MM.1S (cell line): Measurements from ENCODE around the gene TMPRSS13.

Experiments
- DNase-seq: peaks from one replicate; pipeline ENCODE4 v3.0.0-alpha.2; 2015
- H2AFZ ChIP-seq: fragments of 300-600 bp; sonication (generic); 2 replicates; pipeline ENCODE4 v1.6.0; 2016; ENCODE audit warnings: antibody characterized with exemption, low read length
- H3F3A ChIP-seq: fragments of 300-600 bp; sonication (generic); 2 replicates; pipeline ENCODE4 v1.6.1; 2016; ENCODE audit warnings: mild to moderate bottlenecking, antibody characterized with exemption, low read length, moderate library complexity, mixed read lengths; ENCODE audit not compliant: insufficient read depth
- H3K27ac ChIP-seq: fragments of 300-600 bp; sonication (generic); 2 replicates; pipeline ENCODE4 v1.5.1; 2016; ENCODE audit warnings: mild to moderate bottlenecking, low read length
- H3K27me3 ChIP-seq: fragments of 300-600 bp; sonication (generic); replicated peaks from 2 replicates; pipeline ENCODE4 v1.6.0; 2016; ENCODE audit warnings: low read length; ENCODE audit not compliant: insufficient read depth
- H3K36me3 ChIP-seq: fragments of 300-600 bp; sonication (generic); replicated peaks from 2 replicates; pipeline ENCODE4 v1.6.1; 2016; ENCODE audit warnings: mild to moderate bottlenecking, low read length, mixed read lengths; ENCODE audit not compliant: insufficient read depth
- H3K4me1 ChIP-seq: fragments of 300-600 bp; sonication (generic); 2 replicates; pipeline ENCODE4 v1.6.1; 2016; ENCODE audit warnings: low read length, mixed read lengths
- H3K4me2 ChIP-seq: fragments of 300-600 bp; sonication (generic); 2 replicates; pipeline ENCODE4 v1.6.0; 2016; ENCODE audit warnings: low read depth, low read length
- H3K4me3 ChIP-seq: fragments of 300-600 bp; sonication (generic); 2 replicates; pipeline ENCODE4 v1.5.1; 2016; ENCODE audit warnings: low read length, mixed read lengths
- H3K79me2 ChIP-seq: fragments of 300-600 bp; sonication (generic); 2 replicates; pipeline ENCODE4 v1.6.1; 2016; ENCODE audit warnings: mixed run types, low read length, mixed read lengths
- H3K9ac ChIP-seq: fragments of 300-600 bp; sonication (generic); 2 replicates; pipeline ENCODE4 v1.6.1; 2016; ENCODE audit warnings: low read length, mixed read lengths
- H3K9me2 ChIP-seq: fragments of 300-600 bp; sonication (generic); replicated peaks from 2 replicates; pipeline ENCODE4 v1.6.1; 2016; ENCODE audit warnings: mild to moderate bottlenecking, low read length, mixed read lengths; ENCODE audit not compliant: insufficient read depth
- H3K9me3 ChIP-seq: fragments of 300-600 bp; sonication (generic); replicated peaks from 2 replicates; pipeline ENCODE4 v1.6.1; 2016; ENCODE audit warnings: mild to moderate bottlenecking, low read length, mixed read lengths; ENCODE audit not compliant: insufficient read depth
- H4K20me1 ChIP-seq: fragments of 300-600 bp; sonication (generic); 2 replicates; pipeline ENCODE4 v1.6.1; 2016; ENCODE audit warnings: mild to moderate bottlenecking, low read length, moderate library complexity, mixed read lengths; ENCODE audit not compliant: insufficient read depth
- CTCF ChIP-seq: fragments of 300-600 bp; sonication (generic); IDR thresholded peaks from 2 replicates; pipeline ENCODE4 v1.5.1; 2016; ENCODE audit warnings: antibody characterized with exemption, low read length, mixed read lengths
- EZH2 ChIP-seq: fragments of 300-600 bp; sonication (generic); optimal IDR thresholded peaks from 2 replicates; pipeline ENCODE3; 2017; ENCODE audit warnings: low read depth, mild to moderate bottlenecking, antibody characterized with exemption, low read length, mixed read lengths
- EZH2phosphoT487 ChIP-seq: fragments of 300-600 bp; sonication (generic); IDR thresholded peaks from 2 replicates; pipeline ENCODE4 v1.6.1; 2018; ENCODE audit warnings: antibody characterized with exemption, low read length

Gene TMPRSS13

GRCh38 chr11:117908959-117909610 is 20.1 kb downstream of the TMPRSS13 start:
- H3K79me2 ChIP-seq: no peaks in the 10 kb centered on the region

DNA sequence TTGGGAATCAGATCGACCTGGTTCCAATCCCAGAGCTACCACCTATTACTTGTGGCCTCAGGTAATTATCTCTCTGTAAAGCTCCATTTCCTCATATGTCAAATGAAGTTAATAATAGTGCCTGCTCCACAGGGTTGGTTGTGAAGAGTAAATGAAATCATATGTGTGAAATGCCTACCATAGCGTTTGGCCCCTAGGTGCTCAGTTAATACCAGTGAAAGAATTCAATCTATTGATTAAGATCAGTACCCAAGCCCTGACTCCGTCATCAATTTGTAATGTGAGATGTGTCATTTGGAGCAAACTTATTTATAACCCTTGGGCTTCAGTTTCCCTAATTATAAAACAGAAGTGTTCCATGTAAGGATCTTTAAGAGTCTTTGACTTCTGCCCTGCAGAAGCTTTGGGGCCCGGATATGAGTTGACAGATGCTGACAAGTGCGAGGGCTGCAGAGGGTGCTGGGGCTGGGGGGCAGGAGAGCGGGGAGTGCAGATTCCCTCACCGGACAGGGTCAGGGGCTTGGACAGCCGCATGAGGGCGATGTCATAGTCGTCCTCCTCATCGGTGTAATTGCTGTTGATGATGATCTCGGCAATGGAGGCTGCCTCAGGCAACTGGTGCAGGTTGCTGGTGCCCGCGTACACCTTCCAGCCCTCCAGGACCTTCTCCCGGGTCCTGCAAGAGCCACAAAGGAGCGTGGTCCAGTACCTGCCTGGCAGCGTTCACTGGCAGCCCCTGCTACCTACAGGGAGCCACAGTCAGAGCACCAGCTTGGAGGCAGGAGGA is 20.9 kb downstream of the TMPRSS13 start:
- H3K4me2 ChIP-seq: no peak overlapping the region
- no peak for TF ChIP-seq EZH2
- no peak for TF ChIP-seq EZH2phosphoT487
- H3F3A ChIP-seq: no peaks in the 10 kb centered on the region
- no peak for DNase-seq
- H3K4me1 ChIP-seq: no peaks in the 10 kb centered on the region
- H4K20me1 ChIP-seq: no peaks in the 10 kb centered on the region
- no peak overlapping the region for H3K4me3 ChIP-seq
- no peaks in the 10 kb centered on the region for H3K36me3 ChIP-seq
- no peak overlapping the region for H2AFZ ChIP-seq
- no peaks in the 10 kb centered on the region for H3K9me2 ChIP-seq
- no peaks in the 10 kb centered on the region for H3K79me2 ChIP-seq
- no peak overlapping the region for H3K9ac ChIP-seq
- H3K9me3 ChIP-seq: no peaks in the 10 kb centered on the region
- no peaks in the 10 kb centered on the region for H3K27me3 ChIP-seq
- H3K27ac ChIP-seq: no peak overlapping the region

More at GRCh38 chr11:117908959-117909610, 20.1 kb downstream of the TMPRSS13 start:
- no peaks in the 10 kb centered on the region for H3K36me3 ChIP-seq
- H3K9ac ChIP-seq: no peak overlapping the region
- H3K27me3 ChIP-seq: no peaks in the 10 kb centered on the region
- DNase-seq: no peak
- no peaks in the 10 kb centered on the region for H3F3A ChIP-seq
- no peaks in the 10 kb centered on the region for H3K9me3 ChIP-seq
- H3K9me2 ChIP-seq: no peaks in the 10 kb centered on the region
- H4K20me1 ChIP-seq: no peaks in the 10 kb centered on the region
- no peak overlapping the region for H3K4me2 ChIP-seq
- H3K4me1 ChIP-seq: no peaks in the 10 kb centered on the region
- H3K4me3 ChIP-seq: no peak overlapping the region
- H3K27ac ChIP-seq: no peak overlapping the region
- TF ChIP-seq EZH2: no peak
- no peak overlapping the region for H2AFZ ChIP-seq

DNA sequence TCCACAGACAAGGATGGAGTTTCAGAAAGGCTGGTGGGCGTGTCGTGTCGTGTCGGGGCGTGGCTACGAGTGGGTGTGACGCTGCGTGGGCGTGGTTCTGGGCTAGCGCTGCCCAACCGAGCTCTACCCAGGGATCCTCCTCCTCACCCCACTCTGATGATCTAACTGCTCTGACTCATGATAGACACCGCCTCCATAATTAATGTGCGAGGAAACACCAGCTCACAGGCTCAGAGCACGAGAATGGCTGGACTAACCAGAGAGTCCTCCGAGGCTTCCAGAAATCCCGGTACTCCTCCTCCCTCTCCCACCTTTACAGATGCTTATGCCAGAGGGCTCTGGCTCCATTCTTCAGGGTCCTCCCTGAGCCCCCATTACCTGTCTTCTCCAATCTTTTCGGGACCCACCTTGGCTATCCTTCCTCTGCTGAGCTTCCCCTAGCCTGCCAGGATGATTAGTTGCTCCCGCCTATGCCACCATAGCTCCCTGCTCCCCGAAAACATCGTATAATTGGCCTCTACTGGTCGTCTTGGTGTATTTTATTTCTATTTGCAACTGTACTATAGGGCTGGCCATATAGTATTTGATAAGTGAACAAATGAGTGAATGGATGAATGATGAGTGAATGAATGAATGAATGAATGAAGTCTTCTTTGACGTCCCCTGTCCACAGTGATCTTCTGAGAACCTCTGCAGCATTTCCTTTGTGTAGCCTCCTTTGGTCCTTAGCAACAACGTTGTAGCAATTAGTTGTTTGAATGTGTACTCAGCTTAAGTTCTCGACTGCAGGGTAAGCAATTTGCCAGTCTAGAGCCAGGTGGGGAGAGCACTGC is 21.7 kb downstream of the TMPRSS13 start:
- Histone ChIP-seq H3K4me2 (peak overlapping the region; percentile 6; the same call in 1 of the 2 replicates), H3K79me2 (no peaks in the 10 kb centered on the region), H3K9ac (no peak overlapping the region), H2AFZ (no peak overlapping the region), H3K27me3 (no peaks in the 10 kb centered on the region), H3K9me2 (no peaks in the 10 kb centered on the region), H4K20me1 (no peaks in the 10 kb centered on the region), H3K27ac (no peak overlapping the region), H3F3A (no peaks in the 10 kb centered on the region), H3K9me3 (no peaks in the 10 kb centered on the region), H3K4me1 (no peaks in the 10 kb centered on the region), H3K4me3 (no peak overlapping the region), H3K36me3 (no peaks in the 10 kb centered on the region)
- peak; percentile 28 for DNase-seq
- TF ChIP-seq CTCF (no peak), EZH2 (no peak), EZH2phosphoT487 (no peak)

DNA sequence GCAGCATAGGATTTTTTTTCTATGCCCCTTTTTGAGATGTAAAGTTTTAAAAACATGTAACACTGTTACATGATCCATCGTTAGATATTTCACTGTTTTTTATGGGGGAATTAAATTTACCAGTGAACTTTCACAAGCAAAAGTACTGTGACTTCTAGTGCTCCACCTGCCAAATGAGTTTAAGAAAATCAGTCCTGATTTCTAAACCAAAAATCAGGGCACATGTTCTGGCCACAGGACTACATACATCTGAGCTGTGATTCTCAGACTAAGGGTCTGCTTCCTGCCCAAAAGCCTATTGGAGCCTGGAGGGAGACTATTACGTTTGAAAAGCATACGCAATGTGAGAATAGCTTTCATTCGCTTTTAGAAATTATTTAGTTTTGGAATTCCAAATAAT is 22.5 kb downstream of the TMPRSS13 start:
- Histone ChIP-seq H3K36me3 (no peaks in the 10 kb centered on the region), H3K4me2 (no peak overlapping the region)

More for the DNA sequence above, 22.5 kb downstream of the TMPRSS13 start:
- no peak overlapping the region for H3K4me3 ChIP-seq
- no peaks in the 10 kb centered on the region for H3F3A ChIP-seq
- no peaks in the 10 kb centered on the region for H3K79me2 ChIP-seq
- no peaks in the 10 kb centered on the region for H3K4me1 ChIP-seq
- no peaks in the 10 kb centered on the region for H4K20me1 ChIP-seq
- no peak overlapping the region for H3K27ac ChIP-seq
- H3K27me3 ChIP-seq: no peaks in the 10 kb centered on the region
- H2AFZ ChIP-seq: no peak overlapping the region
- no peak overlapping the region for H3K9ac ChIP-seq
- no peak for DNase-seq
- TF ChIP-seq CTCF: no peak
- no peak for TF ChIP-seq EZH2
- TF ChIP-seq EZH2phosphoT487: no peak
- H3K9me3 ChIP-seq: no peaks in the 10 kb centered on the region
- H3K9me2 ChIP-seq: no peaks in the 10 kb centered on the region
